ENCODE data around the gene CRY2. TPM values are rescaled to one million over a fixed set of nuclear protein-coding genes. Genes with fewer than 3 reads are reported as not detected.

The CRY2 gene
- polyA plus RNA-seq, 2 of the 4 experiments (the other 2 are of a cell fraction) = 3.2 to 4.1 TPM

GRCh38 chr11:45928535-45929215 is 81.4 kb downstream of the CRY2 start:
- CTCF ChIA-PET = interaction anchor here (0.8 to 1.9 kb wide), 3 partner anchors 11 to 78 kb away, joined by 3 to 9 read pairs (median 4); partner anchors contain the start of gene PEX16
- H3K4me1 ChIP-seq = peaks cover 11% of the 10 kb centered on the region
- 90% methylated on average over 13 of the region's 13 CpGs for WGBS (ENCODE audit: missing lambda C conversion rate)
- no peaks in the 10 kb centered on the region for H3K9me3 ChIP-seq
- H3K4me3 ChIP-seq = no peak overlapping the region
- no peak for DNase-seq (ENCODE audit: low read depth in 1 of 2, low spot score in 1 of 2)
- TF ChIP-seq POLR2AphosphoS2 (conservative IDR thresholded peaks at IDR 0.05; ENCODE audit: low read length) = 0 out of 2 replicates have a peak, but pooled peaks have one; percentile 37
- no peak for TF ChIP-seq HES2 (IDR thresholded peaks at IDR 0.05)
- TF ChIP-seq EHMT2 (IDR thresholded peaks at IDR 0.05; ENCODE audit: low read depth) = no peak
- TF ChIP-seq RAD21 (conservative IDR thresholded peaks at IDR 0.05 in 1 of 2, IDR thresholded peaks at IDR 0.05 in 1 of 2) = no peak
- no peak for TF ChIP-seq EHF (CRISPR knock-in tag; IDR thresholded peaks at IDR 0.05)
- ATAC-seq = no peak
- H3K27ac ChIP-seq = no peak overlapping the region
- H3K4me2 ChIP-seq = no peak overlapping the region
- POLR2A ChIA-PET = interaction anchor here (0.6 to 1.8 kb wide), 2 partner anchors 11 to 193 kb away, joined by 3 to 7 read pairs; partner anchors contain the start of gene PEX16
- no peak for FAIRE-seq

- CTCF ChIA-PET = interaction anchor here (0.7 to 1.5 kb wide), 3 partner anchors 13 to 35 kb away, joined by 3 read pairs; no protein-coding TSS in a partner anchor
- Histone ChIP-seq H3K4me3 (no peak overlapping the region), H3K4me2 (no peak overlapping the region), H3K9me3 (no peaks in the 10 kb centered on the region), H3K4me1 (peaks cover 11% of the 10 kb centered on the region), H3K27ac (no peak overlapping the region)
- 66% methylated on average over 10 of the region's 10 CpGs for WGBS (ENCODE audit: missing lambda C conversion rate)
- POLR2A ChIA-PET = interaction anchor here (1.8 kb wide), 1 partner anchor 12 kb away, joined by 7 read pairs; the partner anchor contains the start of gene PEX16
- ATAC-seq (peak; percentile 26 to 41; a peak in 3 of 6 replicates), FAIRE-seq (no peak), DNase-seq (ENCODE audit: low read depth in 1 of 2, low spot score in 1 of 2) (no peak)
- TF ChIP-seq RAD21 (conservative IDR thresholded peaks at IDR 0.05 in 1 of 2, IDR thresholded peaks at IDR 0.05 in 1 of 2) (no peak), USF2 (IDR thresholded peaks at IDR 0.05) (no peak), NR3C1 (IDR thresholded peaks at IDR 0.05) (no peak), NPAS2 (CRISPR knock-in tag; IDR thresholded peaks at IDR 0.05; ENCODE audit: borderline replicate concordance) (no peak), MYC (IDR thresholded peaks at IDR 0.05; ENCODE audit: borderline replicate concordance, low read length) (no peak), BCL3 (IDR thresholded peaks at IDR 0.05) (no peak), POLR2A (IDR thresholded peaks at IDR 0.05; ENCODE audit: low read length) (no peak), HMGXB4 (CRISPR knock-in tag; IDR thresholded peaks at IDR 0.05; ENCODE audit: borderline replicate concordance) (no peak), PBX3 (IDR thresholded peaks at IDR 0.05) (no peak), KDM5A (IDR thresholded peaks at IDR 0.05) (no peak), JUNB (IDR thresholded peaks at IDR 0.05) (no peak), EHMT2 (IDR thresholded peaks at IDR 0.05; ENCODE audit: low read depth) (no peak), ATOH8 (CRISPR knock-in tag; IDR thresholded peaks at IDR 0.05; ENCODE audit: low read depth) (no peak), HOXA7 (CRISPR knock-in tag; IDR thresholded peaks at IDR 0.05) (no peak), REST (IDR thresholded peaks at IDR 0.05) (no peak), RFX5 (IDR thresholded peaks at IDR 0.05) (no peak), HOXB5 (CRISPR knock-in tag; IDR thresholded peaks at IDR 0.05) (no peak), PHF8 (IDR thresholded peaks at IDR 0.05; ENCODE audit: borderline replicate concordance, low read depth) (no peak), MAFK (IDR thresholded peaks at IDR 0.05; ENCODE audit: partially characterized antibody) (no peak)
These were observed 82.3 kb downstream of the CRY2 start for GRCh38 chr11:45929486-45930030.

All from A549 (cell line).